Neural progenitor cell (in vitro differentiated cells): ENCODE measurements around the gene CHRM5. TPM values are rescaled to one million over a fixed set of nuclear protein-coding genes. Genes with fewer than 3 reads are reported as not detected.

ENCODE experiments used
- DNase-seq: peaks from one replicate; pipeline ENCODE4 v3.0.0-alpha.2; 2016; ENCODE audit warnings: low spot score
- H2AFZ ChIP-seq: fragments of 200-600 bp; sonication (generic); replicated peaks from 2 replicates; pipeline ENCODE4 v1.6.1; 2016; ENCODE audit warnings: antibody characterized with exemption
- H3F3A ChIP-seq: fragments of 200-600 bp; sonication (generic); 2 replicates; pipeline ENCODE4 v1.6.1; 2016; ENCODE audit warnings: antibody characterized with exemption, low read depth
- H3K27ac ChIP-seq: fragments of 200-600 bp; sonication (generic); 2 replicates; pipeline ENCODE4 v1.5.1; 2016; ENCODE audit warnings: mild to moderate bottlenecking
- H3K27me3 ChIP-seq: fragments of 200-600 bp; sonication (generic); 2 replicates; pipeline ENCODE4 v1.6.1; 2016; ENCODE audit warnings: mild to moderate bottlenecking, moderate library complexity
- H3K36me3 ChIP-seq: fragments of 200-600 bp; sonication (generic); 2 replicates; pipeline ENCODE4 v1.5.1; 2016
- H3K4me1 ChIP-seq: fragments of 200-600 bp; sonication (generic); 2 replicates; pipeline ENCODE4 v1.6.1; 2016; ENCODE audit warnings: mixed run types
- H3K4me2 ChIP-seq: fragments of 200-600 bp; sonication (generic); 2 replicates; pipeline ENCODE4 v1.6.1; 2016
- H3K4me3 ChIP-seq: fragments of 200-600 bp; sonication (generic); 2 replicates; pipeline ENCODE4 v1.5.1; 2016
- H3K79me2 ChIP-seq: fragments of 200-600 bp; sonication (generic); 2 replicates; pipeline ENCODE4 v1.6.1; 2016; ENCODE audit warnings: low read depth
- H3K9ac ChIP-seq: fragments of 200-600 bp; sonication (generic); 2 replicates; pipeline ENCODE4 v1.6.1; 2016
- H3K9me3 ChIP-seq: fragments of 200-600 bp; sonication (generic); 2 replicates; pipeline ENCODE4 v1.5.1; 2016; ENCODE audit warnings: low read depth
- H4K20me1 ChIP-seq: fragments of 200-600 bp; sonication (generic); 2 replicates; pipeline ENCODE4 v1.6.1; 2016; ENCODE audit warnings: low read depth
- H3K27ac Mint-ChIP-seq: 3 replicates; pipeline ENCODE4 v1.8.0; 2021; ENCODE audit warnings: mixed read lengths
- H3K27me3 Mint-ChIP-seq: 2 replicates; pipeline ENCODE4 v1.8.0; 2022; ENCODE audit warnings: low read depth, mild to moderate bottlenecking, inconsistent platforms, moderate library complexity, mixed read lengths; ENCODE audit not compliant: insufficient read depth
- H3K36me3 Mint-ChIP-seq: 3 replicates; pipeline ENCODE4 v1.8.0; 2021; ENCODE audit warnings: mixed read lengths
- H3K4me1 Mint-ChIP-seq: 3 replicates; pipeline ENCODE4 v1.8.0; 2021; ENCODE audit warnings: mixed read lengths
- H3K4me3 Mint-ChIP-seq: 3 replicates; pipeline ENCODE4 v1.8.0; 2021; ENCODE audit warnings: mild to moderate bottlenecking, moderate library complexity, mixed read lengths
- H3K9me3 Mint-ChIP-seq: 3 replicates; pipeline ENCODE4 v1.8.0; 2020; ENCODE audit warnings: mixed read lengths
- EZH2 ChIP-seq: fragments of 200-600 bp; sonication (generic); IDR thresholded peaks from 2 replicates; pipeline ENCODE4 v1.6.1; 2017; ENCODE audit warnings: antibody characterized with exemption, mild to moderate bottlenecking, moderate library complexity
- EZH2phosphoT487 ChIP-seq: fragments of 200-600 bp; sonication (generic); IDR thresholded peaks from 2 replicates; pipeline ENCODE4 v1.6.1; 2017; ENCODE audit warnings: antibody characterized with exemption
- total RNA-seq: library from RNA; depleted of rRNA; stranded (reverse); fragments of >200 nt; gene quantifications from 2 replicates; pipeline ENCODE4 v1.2.3, GENCODE V29; 2015; ENCODE audit warnings: low replicate concordance
- TF ChIP-seq, protein P1 (sequence below): fragments of 200-600 bp; sonication (generic); IDR thresholded peaks from 2 replicates; pipeline ENCODE4 v1.5.1; 2017; ENCODE audit warnings: antibody characterized with exemption, mild to moderate bottlenecking

Gene CHRM5
- total RNA-seq, 1 donor from 2014 or later: not detected

- H3K4me1 ChIP-seq: no peaks in the 10 kb centered on the region
- TF ChIP-seq, protein P1, sequence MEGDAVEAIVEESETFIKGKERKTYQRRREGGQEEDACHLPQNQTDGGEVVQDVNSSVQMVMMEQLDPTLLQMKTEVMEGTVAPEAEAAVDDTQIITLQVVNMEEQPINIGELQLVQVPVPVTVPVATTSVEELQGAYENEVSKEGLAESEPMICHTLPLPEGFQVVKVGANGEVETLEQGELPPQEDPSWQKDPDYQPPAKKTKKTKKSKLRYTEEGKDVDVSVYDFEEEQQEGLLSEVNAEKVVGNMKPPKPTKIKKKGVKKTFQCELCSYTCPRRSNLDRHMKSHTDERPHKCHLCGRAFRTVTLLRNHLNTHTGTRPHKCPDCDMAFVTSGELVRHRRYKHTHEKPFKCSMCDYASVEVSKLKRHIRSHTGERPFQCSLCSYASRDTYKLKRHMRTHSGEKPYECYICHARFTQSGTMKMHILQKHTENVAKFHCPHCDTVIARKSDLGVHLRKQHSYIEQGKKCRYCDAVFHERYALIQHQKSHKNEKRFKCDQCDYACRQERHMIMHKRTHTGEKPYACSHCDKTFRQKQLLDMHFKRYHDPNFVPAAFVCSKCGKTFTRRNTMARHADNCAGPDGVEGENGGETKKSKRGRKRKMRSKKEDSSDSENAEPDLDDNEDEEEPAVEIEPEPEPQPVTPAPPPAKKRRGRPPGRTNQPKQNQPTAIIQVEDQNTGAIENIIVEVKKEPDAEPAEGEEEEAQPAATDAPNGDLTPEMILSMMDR: no peak
- TF ChIP-seq EZH2 (no peak), EZH2phosphoT487 (no peak)
- no peaks in the 10 kb centered on the region for H3K27me3 Mint-ChIP-seq
- H4K20me1 ChIP-seq: no peaks in the 10 kb centered on the region
- no peaks in the 10 kb centered on the region for H3K9me3 ChIP-seq
- H3K79me2 ChIP-seq: no peaks in the 10 kb centered on the region
- H3K36me3 ChIP-seq: no peaks in the 10 kb centered on the region
- no peak overlapping the region for H3K27ac Mint-ChIP-seq
- no peak overlapping the region for H3K27ac ChIP-seq
- no peaks in the 10 kb centered on the region for H3K27me3 ChIP-seq
- H3F3A ChIP-seq: no peaks in the 10 kb centered on the region
- no peaks in the 10 kb centered on the region for H3K9me3 Mint-ChIP-seq
- no peak overlapping the region for H3K4me3 ChIP-seq
- H3K4me2 ChIP-seq: no peak overlapping the region
- no peak overlapping the region for H2AFZ ChIP-seq
- no peak for DNase-seq
- no peak overlapping the region for H3K4me3 Mint-ChIP-seq
- H3K9ac ChIP-seq: no peak overlapping the region
- no peaks in the 10 kb centered on the region for H3K4me1 Mint-ChIP-seq
- H3K36me3 Mint-ChIP-seq: peaks cover 4% of the 10 kb centered on the region
These were observed 111.6 kb downstream of the CHRM5 start for GRCh38 chr15:34079904-34080303.

DNA sequence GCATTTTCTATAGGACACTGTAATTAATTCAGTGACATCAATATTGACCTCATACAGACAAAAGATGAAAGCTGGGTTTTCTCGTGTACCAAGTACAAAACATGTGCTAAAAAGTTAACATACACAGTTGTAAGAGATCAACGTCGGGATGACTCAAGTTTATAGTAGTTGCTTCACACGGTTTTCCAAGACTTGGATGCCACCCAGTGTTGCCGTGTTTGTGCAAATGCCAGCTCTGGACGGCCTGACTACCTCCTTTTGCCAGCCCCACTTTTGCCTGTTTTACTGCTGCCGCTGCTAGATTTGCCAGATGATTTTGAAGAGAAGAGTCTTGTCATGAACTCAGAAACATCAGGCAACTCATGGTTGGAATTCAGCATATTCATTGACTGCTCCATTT, 115.8 kb downstream of the CHRM5 start:
- Histone ChIP-seq H3K9me3 (no peaks in the 10 kb centered on the region), H3K27ac (no peak overlapping the region), H4K20me1 (no peaks in the 10 kb centered on the region), H3K4me1 (no peaks in the 10 kb centered on the region), H3K79me2 (no peaks in the 10 kb centered on the region), H2AFZ (no peak overlapping the region), H3K9ac (no peak overlapping the region), H3K4me3 (no peak overlapping the region), H3F3A (no peaks in the 10 kb centered on the region), H3K27me3 (no peaks in the 10 kb centered on the region), H3K4me2 (no peak overlapping the region), H3K36me3 (peaks cover 7% of the 10 kb centered on the region)
- Mint-ChIP-seq H3K9me3 (no peaks in the 10 kb centered on the region), H3K4me1 (no peaks in the 10 kb centered on the region), H3K27ac (no peak overlapping the region), H3K4me3 (no peak overlapping the region), H3K27me3 (no peaks in the 10 kb centered on the region), H3K36me3 (peaks cover 10% of the 10 kb centered on the region)
- no peak for TF ChIP-seq EZH2phosphoT487
- TF ChIP-seq, protein P1: no peak
- TF ChIP-seq EZH2: no peak
- no peak for DNase-seq

- H3K4me2 ChIP-seq: no peak overlapping the region
These were observed 117.4 kb downstream of the CHRM5 start for GRCh38 chr15:34085746-34086145.

More at GRCh38 chr15:34085746-34086145, 117.4 kb downstream of the CHRM5 start:
- Mint-ChIP-seq H3K36me3 (peaks cover 14% of the 10 kb centered on the region), H3K27me3 (no peaks in the 10 kb centered on the region), H3K27ac (no peak overlapping the region), H3K4me1 (no peaks in the 10 kb centered on the region), H3K4me3 (no peak overlapping the region), H3K9me3 (no peaks in the 10 kb centered on the region)
- Histone ChIP-seq H3K4me3 (no peak overlapping the region), H3K27ac (no peak overlapping the region), H3K36me3 (peaks cover 7% of the 10 kb centered on the region), H2AFZ (no peak overlapping the region), H3K4me1 (no peaks in the 10 kb centered on the region), H4K20me1 (no peaks in the 10 kb centered on the region), H3K27me3 (no peaks in the 10 kb centered on the region), H3K9me3 (no peaks in the 10 kb centered on the region), H3F3A (no peaks in the 10 kb centered on the region), H3K79me2 (no peaks in the 10 kb centered on the region), H3K9ac (no peak overlapping the region)
- DNase-seq: no peak
- TF ChIP-seq EZH2phosphoT487: no peak
- TF ChIP-seq, protein P1: no peak
- no peak for TF ChIP-seq EZH2
